Measurements from ENCODE around the gene MYORG. TPM values are rescaled to one million over a fixed set of nuclear protein-coding genes. Genes with fewer than 3 reads are reported as not detected.

MYORG gene
- total RNA-seq, 1 experiment from 2014 or later, result 3.0 TPM

DNA sequence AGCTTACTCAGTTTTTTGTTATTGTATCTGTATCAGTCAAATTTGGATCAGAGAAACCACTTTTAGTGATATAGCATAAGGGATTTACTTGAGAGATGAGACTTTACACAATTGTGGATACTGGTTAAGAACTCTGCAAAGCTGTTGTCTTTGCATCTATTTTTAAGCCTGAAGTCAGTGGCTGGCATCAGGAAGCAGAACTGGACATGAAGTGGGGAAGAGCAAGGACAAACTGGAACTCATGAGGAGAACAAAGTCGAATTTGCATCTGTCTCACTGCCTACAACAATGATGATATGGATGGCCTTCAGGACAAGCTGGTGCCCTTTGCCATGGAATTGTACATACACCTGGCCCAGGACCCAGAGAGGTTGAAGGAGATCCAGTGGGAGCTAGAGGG lies 15.8 kb upstream of the MYORG start:
- intact Hi-C loops (cut with micrococcal nuclease; ENCODE audit: unreplicated experiment), result no loop called here
- no peak overlapping the region for H3K4me2 ChIP-seq
- no peaks in the 10 kb centered on the region for H3K27me3 ChIP-seq (ENCODE audit: insufficient read depth, low read depth)
- BruUV-seq (replicated peaks), result no TSS peak
- no peaks in the 10 kb centered on the region for H3F3A ChIP-seq (ENCODE audit: insufficient read depth, low read depth)
- H3K36me3 ChIP-seq (ENCODE audit: low read depth), result no peaks in the 10 kb centered on the region
- H3K4me3 ChIP-seq, result no peak overlapping the region
- no peaks in the 10 kb centered on the region for H4K20me1 ChIP-seq (ENCODE audit: insufficient read depth)
- H3K9me3 ChIP-seq (ENCODE audit: insufficient read depth, low read depth), result no peaks in the 10 kb centered on the region
- TF ChIP-seq, protein P1, sequence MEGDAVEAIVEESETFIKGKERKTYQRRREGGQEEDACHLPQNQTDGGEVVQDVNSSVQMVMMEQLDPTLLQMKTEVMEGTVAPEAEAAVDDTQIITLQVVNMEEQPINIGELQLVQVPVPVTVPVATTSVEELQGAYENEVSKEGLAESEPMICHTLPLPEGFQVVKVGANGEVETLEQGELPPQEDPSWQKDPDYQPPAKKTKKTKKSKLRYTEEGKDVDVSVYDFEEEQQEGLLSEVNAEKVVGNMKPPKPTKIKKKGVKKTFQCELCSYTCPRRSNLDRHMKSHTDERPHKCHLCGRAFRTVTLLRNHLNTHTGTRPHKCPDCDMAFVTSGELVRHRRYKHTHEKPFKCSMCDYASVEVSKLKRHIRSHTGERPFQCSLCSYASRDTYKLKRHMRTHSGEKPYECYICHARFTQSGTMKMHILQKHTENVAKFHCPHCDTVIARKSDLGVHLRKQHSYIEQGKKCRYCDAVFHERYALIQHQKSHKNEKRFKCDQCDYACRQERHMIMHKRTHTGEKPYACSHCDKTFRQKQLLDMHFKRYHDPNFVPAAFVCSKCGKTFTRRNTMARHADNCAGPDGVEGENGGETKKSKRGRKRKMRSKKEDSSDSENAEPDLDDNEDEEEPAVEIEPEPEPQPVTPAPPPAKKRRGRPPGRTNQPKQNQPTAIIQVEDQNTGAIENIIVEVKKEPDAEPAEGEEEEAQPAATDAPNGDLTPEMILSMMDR (conservative IDR thresholded peaks at IDR 0.05), result no peak
- TF ChIP-seq EZH2 (IDR thresholded peaks at IDR 0.05; ENCODE audit: low read depth), result no peak
- no peaks in the 10 kb centered on the region for H3K79me2 ChIP-seq (ENCODE audit: low read depth)
- no peaks in the 10 kb centered on the region for H3K9me2 ChIP-seq (ENCODE audit: insufficient read depth)
- no peak for DNase-seq
- ChIA-PET CTCF (no interaction called here), POLR2A (ENCODE audit: unreplicated experiment) (no interaction called here)
- H3K4me1 ChIP-seq (replicated peaks; ENCODE audit: insufficient read depth), result no peaks in the 10 kb centered on the region
- H2AFZ ChIP-seq, result no peak overlapping the region
- H3K27ac ChIP-seq, result no peak overlapping the region

DNA sequence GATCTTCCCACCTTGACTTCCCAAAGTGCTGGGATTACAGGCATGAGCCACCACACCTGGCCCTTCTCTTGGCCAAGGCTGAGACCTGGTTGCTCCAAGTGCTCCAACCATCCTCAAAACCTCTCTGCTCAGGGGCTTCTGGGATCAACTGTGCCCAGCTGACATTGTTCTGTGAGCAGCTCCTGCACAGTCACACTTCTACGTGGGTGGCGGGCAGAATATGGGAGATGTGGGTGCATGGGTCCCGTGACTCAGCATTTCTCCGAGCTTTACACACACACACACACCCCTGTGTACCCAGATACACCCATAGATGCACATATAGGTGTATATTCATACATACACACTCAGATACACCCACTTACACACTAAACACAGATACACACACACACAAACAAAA lies 10.5 kb upstream of the MYORG start:
- H3K4me1 ChIP-seq (replicated peaks; ENCODE audit: insufficient read depth), result no peaks in the 10 kb centered on the region
- no peak for DNase-seq
- no peaks in the 10 kb centered on the region for H3F3A ChIP-seq (ENCODE audit: insufficient read depth, low read depth)
- H3K27me3 ChIP-seq (ENCODE audit: insufficient read depth, low read depth), result no peaks in the 10 kb centered on the region
- no peaks in the 10 kb centered on the region for H3K36me3 ChIP-seq (ENCODE audit: low read depth)
- no peaks in the 10 kb centered on the region for H4K20me1 ChIP-seq (ENCODE audit: insufficient read depth)
- no peaks in the 10 kb centered on the region for H3K79me2 ChIP-seq (ENCODE audit: low read depth)
- ChIA-PET CTCF (no interaction called here), POLR2A (ENCODE audit: unreplicated experiment) (no interaction called here)
- no peak overlapping the region for H3K4me3 ChIP-seq
- no peak overlapping the region for H3K27ac ChIP-seq
- no peak for TF ChIP-seq EZH2 (IDR thresholded peaks at IDR 0.05; ENCODE audit: low read depth)
- TF ChIP-seq, protein P1 (conservative IDR thresholded peaks at IDR 0.05), result no peak
- no peaks in the 10 kb centered on the region for H3K9me2 ChIP-seq (ENCODE audit: insufficient read depth)
- H3K9me3 ChIP-seq (ENCODE audit: insufficient read depth, low read depth), result no peaks in the 10 kb centered on the region
- H3K4me2 ChIP-seq, result no peak overlapping the region
- H2AFZ ChIP-seq, result no peak overlapping the region
- BruUV-seq (replicated peaks), result no TSS peak
- intact Hi-C loops (cut with micrococcal nuclease; ENCODE audit: unreplicated experiment), result no loop called here

DNA sequence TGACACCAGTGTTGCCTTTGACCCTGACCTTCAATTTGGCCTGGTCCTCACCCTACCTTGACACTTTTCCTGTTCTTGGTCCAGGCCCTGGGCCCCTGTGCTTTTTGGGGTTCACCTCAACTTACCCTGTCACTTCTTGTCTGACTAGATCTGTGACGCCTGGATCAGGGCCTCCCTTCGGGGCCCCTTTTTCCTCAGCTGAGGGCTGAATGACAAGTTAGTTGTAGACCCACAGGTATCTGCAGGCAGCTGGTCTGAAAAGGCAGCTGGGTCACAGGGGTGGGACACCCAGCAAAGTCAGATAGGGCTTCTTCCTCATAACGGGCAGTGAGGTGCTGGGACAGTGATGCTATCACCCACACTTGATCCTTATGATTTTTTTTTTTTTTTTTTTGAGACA lies 10.0 kb upstream of the MYORG start:
- Histone ChIP-seq H4K20me1 (ENCODE audit: insufficient read depth) (no peaks in the 10 kb centered on the region), H3K4me1 (replicated peaks; ENCODE audit: insufficient read depth) (no peaks in the 10 kb centered on the region), H3K79me2 (ENCODE audit: low read depth) (no peaks in the 10 kb centered on the region), H3K27ac (no peak overlapping the region), H3K4me3 (no peak overlapping the region), H3K9me3 (ENCODE audit: insufficient read depth, low read depth) (no peaks in the 10 kb centered on the region), H2AFZ (no peak overlapping the region), H3F3A (ENCODE audit: insufficient read depth, low read depth) (no peaks in the 10 kb centered on the region), H3K9me2 (ENCODE audit: insufficient read depth) (no peaks in the 10 kb centered on the region), H3K27me3 (ENCODE audit: insufficient read depth, low read depth) (no peaks in the 10 kb centered on the region), H3K4me2 (no peak overlapping the region), H3K36me3 (ENCODE audit: low read depth) (no peaks in the 10 kb centered on the region)
- no TSS peak for BruUV-seq (replicated peaks)
- DNase-seq, result no peak
- CTCF ChIA-PET, result no interaction called here
- no peak for TF ChIP-seq EZH2 (IDR thresholded peaks at IDR 0.05; ENCODE audit: low read depth)
- TF ChIP-seq, protein P1 (conservative IDR thresholded peaks at IDR 0.05), result no peak
- POLR2A ChIA-PET (ENCODE audit: unreplicated experiment), result no interaction called here
- intact Hi-C loops (cut with micrococcal nuclease; ENCODE audit: unreplicated experiment), result no loop called here

Data from PC-9 (cell line).